K562 (cell line): ENCODE results near the gene FRMD1. TPM values are rescaled to one million over a fixed set of nuclear protein-coding genes. Genes with fewer than 3 reads are reported as not detected.
A peak's percentile ranks its signal among the peaks of the same experiment; 100 is the strongest.

ENCODE experiments used
- BCOR ChIP-seq: fragments of 450-650 bp; IDR thresholded peaks from 2 replicates; pipeline ENCODE4 v1.6.1; 2016
- CHCHD3 ChIP-seq: fragments of 250-450 bp; sonication (Bioruptor Pico); IDR thresholded peaks from 2 replicates; pipeline ENCODE4 v2.1.2; 2022; ENCODE audit warnings: mild to moderate bottlenecking
- FOXM1 ChIP-seq, 2 experiments: fragments of 450-650 bp in 1 of 2; sonication (generic) in 1 of 2; formaldehyde crosslinking in 1 of 2; IDR thresholded peaks; 2 replicates each; pipeline versions ENCODE4 v1.6.1 to v1.9.0; 2017 to 2022; ENCODE audit warnings: low read depth in 2 of 2, mild to moderate bottlenecking in 2 of 2, missing genetic modification reagents in 1 of 2, moderate library complexity in 1 of 2
- HDAC3 ChIP-seq: fragments of 450-650 bp; IDR thresholded peaks from 2 replicates; pipeline ENCODE4 v1.6.1; 2018; ENCODE audit warnings: borderline replicate concordance, mild to moderate bottlenecking, moderate library complexity; ENCODE audit not compliant: partially characterized antibody
- HDAC6 ChIP-seq: IDR thresholded peaks from 2 replicates; pipeline ENCODE4 v1.6.1; 2012; ENCODE audit warnings: low read depth, mild to moderate bottlenecking, control low read depth, inconsistent platforms, low read length, moderate library complexity
- HDAC8 ChIP-seq: fragments of 450-650 bp; IDR thresholded peaks from 2 replicates; pipeline ENCODE4 v1.6.1; 2016; ENCODE audit warnings: mild to moderate bottlenecking, missing genetic modification characterization, moderate library complexity, missing compliant biosample characterization
- HEY1 ChIP-seq: fragments of 250-450 bp; sonication (Bioruptor Pico); IDR thresholded peaks from 2 replicates; pipeline ENCODE4 v1.5.0; 2020; ENCODE audit warnings: mild to moderate bottlenecking, moderate library complexity, borderline replicate concordance
- ILK ChIP-seq: fragments of 450-650 bp; IDR thresholded peaks from 2 replicates; pipeline ENCODE4 v1.6.1; 2016; ENCODE audit warnings: missing genetic modification characterization, low read depth, mild to moderate bottlenecking, missing compliant biosample characterization, moderate library complexity, borderline replicate concordance
- KDM1A ChIP-seq, 2 experiments: fragments of 450-650 bp; IDR thresholded peaks; 2 replicates each; pipeline ENCODE4 v1.6.1; 2016; ENCODE audit warnings: mild to moderate bottlenecking in 2 of 2
- MAZ ChIP-seq, 2 experiments: fragments of 450-650 bp in 1 of 2; sonication (generic) in 1 of 2; formaldehyde crosslinking; IDR thresholded peaks in 1 of 2; conservative IDR thresholded peaks in 1 of 2; 2 replicates each; pipeline versions ENCODE4 v1.4.0 to v1.5.0; 2020; ENCODE audit warnings: mild to moderate bottlenecking in 1 of 2, missing genetic modification reagents in 1 of 2
- MBD2 ChIP-seq: sonication (generic); IDR thresholded peaks from 2 replicates; pipeline ENCODE4 v1.6.1; 2016; ENCODE audit warnings: low read depth, borderline replicate concordance
- MYNN ChIP-seq, 2 experiments: sonication (generic); formaldehyde crosslinking in 1 of 2; IDR thresholded peaks; 2 replicates each; pipeline versions ENCODE4 v1.5.0 to v1.6.1; 2016 to 2020; ENCODE audit warnings: antibody characterized with exemption in 1 of 2, missing genetic modification reagents in 1 of 2
- NCOA1 ChIP-seq: fragments of 450-650 bp; IDR thresholded peaks from 2 replicates; pipeline ENCODE4 v1.6.1; 2016; ENCODE audit warnings: low read depth
- POLR2B ChIP-seq: fragments of 450-650 bp; IDR thresholded peaks from 2 replicates; pipeline ENCODE4 v1.6.1; 2018; ENCODE audit warnings: low read depth; ENCODE audit not compliant: partially characterized antibody
- RB1 ChIP-seq: fragments of 450-650 bp; IDR thresholded peaks from 2 replicates; pipeline ENCODE4 v1.6.1; 2017; ENCODE audit warnings: low read depth, mild to moderate bottlenecking
- RBM34 ChIP-seq: fragments of 200-400 bp; formaldehyde crosslinking; IDR thresholded peaks from 2 replicates; pipeline ENCODE4 v1.6.1; 2018; ENCODE audit warnings: low read length, borderline replicate concordance; ENCODE audit not compliant: insufficient read depth
- SMARCA4 ChIP-seq: fragments of 450-650 bp; IDR thresholded peaks from 2 replicates; pipeline ENCODE4 v1.6.1; 2016
- SNRNP70 ChIP-seq: fragments of 200-400 bp; formaldehyde crosslinking; optimal IDR thresholded peaks from 2 replicates; pipeline ENCODE3; 2017; ENCODE audit warnings: low read depth, low read length
- STAT5A ChIP-seq: IDR thresholded peaks from 2 replicates; pipeline ENCODE4 v1.6.1; 2012; ENCODE audit warnings: low read length, inconsistent platforms, borderline replicate concordance
- TSHZ1 ChIP-seq: fragments of 250-450 bp; sonication (Bioruptor Pico); IDR thresholded peaks from 2 replicates; pipeline ENCODE4 v1.4.0; 2020; ENCODE audit warnings: mild to moderate bottlenecking, moderate library complexity
- ZBTB2 ChIP-seq: fragments of 450-650 bp; IDR thresholded peaks from 2 replicates; pipeline ENCODE4 v1.6.1; 2016; ENCODE audit warnings: antibody characterized with exemption
- ZBTB8A ChIP-seq: fragments of 450-650 bp; IDR thresholded peaks from 2 replicates; pipeline ENCODE4 v1.6.1; 2018; ENCODE audit warnings: mild to moderate bottlenecking, moderate library complexity; ENCODE audit not compliant: partially characterized antibody
- ZNF444 ChIP-seq: fragments of 250-450 bp; sonication (Bioruptor Pico); IDR thresholded peaks from 2 replicates; pipeline ENCODE4 v1.4.0; 2020; ENCODE audit warnings: mild to moderate bottlenecking, moderate library complexity
- polyA plus RNA-seq, 8 experiments: library from polyadenylated mRNA; depleted of rRNA in 4 of 8; stranded (reverse) in 5 of 8; unstranded in 3 of 8; fragments of >200 nt; fragmentation: Nextera tagmentation in 2 of 8; fragmentation: Illumina TruSeq in 1 of 8; extraction: Ambion mirVana in 2 of 8; extraction: Trizol in 1 of 8; gene quantifications; 2 replicates each; pipeline versions ENCODE4 v1.2.1 to v1.2.3, GENCODE V29; 2011 to 2014; ENCODE audit warnings: inconsistent platforms in 1 of 8, missing spikeins in 1 of 8
- total RNA-seq, 7 experiments: library from RNA; depleted of rRNA in 6 of 7; stranded (reverse); fragments of >200 nt in 6 of 7; fragmentation: Illumina TruSeq in 2 of 7; extraction: Trizol in 2 of 7; gene quantifications; 2 replicates each; pipeline versions ENCODE4 v1.2.1 to v1.2.3, GENCODE V29; 2011 to 2021; ENCODE audit warnings: low replicate concordance in 1 of 7

The FRMD1 gene
- total and polyA plus RNA-seq, 9 of the 15 experiments (the other 6 are each of a cell fraction or from before 2014, with no cell fraction given): 0.01 to 0.04 (median 0.01) TPM; not detected in 6

GRCh38 chr6:168035661-168036545, 43.1 kb downstream of the FRMD1 start (continued):
- TF ChIP-seq SNRNP70 (no peak), RBM34 (no peak), BCOR (peak; percentile 39; the same call in 1 of the 2 replicates), NCOA1 (no peak; the same call in 1 of the 2 replicates), ILK (tag) (no peak), MBD2 (peak; percentile 42; the same call in 1 of the 2 replicates), HEY1 (0 out of 2 replicates have a peak, but pooled peaks have one; percentile 3), MYNN (IDR thresholded peaks at IDR 0.05) (no peak), MYNN (CRISPR knock-in tag; IDR thresholded peaks at IDR 0.05) (no peak), CHCHD3 (CRISPR knock-in tag) (no peak), FOXM1 (IDR thresholded peaks at IDR 0.05; ENCODE audit: low read depth) (peak; percentile 47; the same call in 1 of the 2 replicates), FOXM1 (CRISPR knock-in tag; IDR thresholded peaks at IDR 0.05; ENCODE audit: low read depth) (no peak), ZNF444 (CRISPR knock-in tag) (no peak), TSHZ1 (CRISPR knock-in tag) (no peak), ZBTB2 (peak; percentile 41; the same call in 1 of the 2 replicates), KDM1A (IDR thresholded peaks at IDR 0.05) (peak; percentile 76 to 80), RB1 (no peak), HDAC6 (no peak), HDAC3 (no peak), STAT5A (peak; percentile 63), POLR2B (no peak), SMARCA4 (peak; percentile 89), ZBTB8A (no peak), HDAC8 (tag) (0 out of 2 replicates have a peak, but pooled peaks have one; percentile 17), MAZ (CRISPR knock-in tag; conservative IDR thresholded peaks at IDR 0.05 in 1 of 2, IDR thresholded peaks at IDR 0.05 in 1 of 2) (0 out of 4 replicates have a peak, but pooled peaks have one; percentile 17 to 26)
